ENCODE data around the gene ULK2.
"Not testable (repeated sequence)": the region's sequence is repeated elsewhere in the genome, so short reads cannot be mapped to it uniquely, and the experiment has no call there.

Gene ULK2

DNA sequence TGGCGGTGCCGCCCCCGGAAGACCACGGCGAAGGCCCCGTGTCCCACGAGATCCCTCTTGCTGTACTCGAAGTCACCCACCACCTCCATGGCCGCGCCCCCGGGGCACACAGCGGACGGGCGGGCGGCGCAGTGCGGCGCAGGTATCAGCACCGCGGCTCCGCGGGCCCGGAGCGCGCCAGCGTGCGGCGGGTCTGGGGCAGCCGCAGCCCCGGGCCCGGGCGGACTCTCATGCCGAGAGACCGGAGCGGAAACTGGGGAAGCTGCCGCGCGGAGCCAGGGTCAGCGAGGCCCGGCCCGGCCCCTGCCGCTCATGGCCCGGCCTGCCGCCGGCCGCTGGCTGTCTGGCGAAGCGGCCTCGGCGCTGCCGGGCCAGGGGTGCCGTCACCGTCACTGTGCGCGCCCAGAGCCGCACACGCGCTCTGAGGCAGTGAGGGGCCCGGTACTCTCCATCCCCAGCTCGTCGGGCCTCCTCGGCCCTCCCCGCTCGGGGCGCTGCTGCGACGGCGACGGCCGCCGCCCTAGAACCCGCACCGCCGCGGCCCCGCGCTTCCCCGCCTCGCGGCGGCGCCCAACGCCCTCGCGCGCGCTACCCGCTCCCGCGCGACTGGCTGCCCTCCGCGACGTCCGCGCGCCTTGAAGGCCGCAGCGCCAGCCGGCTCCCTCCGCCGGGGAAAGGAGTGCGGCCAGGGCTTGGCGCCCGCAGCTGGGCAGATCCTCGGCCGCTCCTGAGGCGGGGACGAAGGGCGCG is at the start of gene ULK2:
Gene ULK2, minus strand, starts transcription at position 608 of the 750 bp plus-strand sequence. Its CDS starts 519 bp downstream, at position 89.
- DNase-seq = peak; percentile 74

DNA sequence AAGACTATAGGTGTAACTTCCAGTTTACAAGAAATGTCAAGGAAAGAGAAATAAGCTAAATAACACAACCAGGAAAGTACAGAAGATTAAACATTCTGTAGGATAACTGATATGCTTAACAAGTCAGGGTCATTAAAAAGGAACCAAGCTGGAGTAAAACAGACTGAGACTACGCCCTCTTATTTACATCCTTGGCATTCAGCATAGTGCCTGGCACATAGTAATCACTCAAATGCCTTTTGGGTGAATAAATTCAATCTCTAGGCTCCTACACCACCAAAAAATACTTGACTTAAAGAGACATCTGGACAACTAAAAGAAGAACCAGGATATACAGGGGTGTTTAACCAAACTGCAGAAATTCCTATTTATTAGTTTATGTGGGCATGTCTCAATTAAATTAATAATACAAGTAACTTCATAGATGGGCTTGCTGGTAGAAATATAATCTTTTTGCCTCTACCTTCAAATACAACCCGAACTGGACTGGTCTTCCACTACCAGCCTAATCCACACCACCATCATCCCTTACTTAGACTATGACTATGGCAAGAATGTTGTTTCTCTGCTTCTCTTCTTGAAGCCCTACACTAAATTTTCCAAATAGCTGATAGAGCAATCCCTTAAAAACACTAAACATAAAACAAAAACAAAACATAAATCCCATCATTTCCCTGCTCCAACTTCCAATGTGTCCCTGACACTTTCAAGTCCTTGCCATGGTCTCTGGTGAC is 47.7 kb upstream of the ULK2 start:
- no peak for DNase-seq

DNA sequence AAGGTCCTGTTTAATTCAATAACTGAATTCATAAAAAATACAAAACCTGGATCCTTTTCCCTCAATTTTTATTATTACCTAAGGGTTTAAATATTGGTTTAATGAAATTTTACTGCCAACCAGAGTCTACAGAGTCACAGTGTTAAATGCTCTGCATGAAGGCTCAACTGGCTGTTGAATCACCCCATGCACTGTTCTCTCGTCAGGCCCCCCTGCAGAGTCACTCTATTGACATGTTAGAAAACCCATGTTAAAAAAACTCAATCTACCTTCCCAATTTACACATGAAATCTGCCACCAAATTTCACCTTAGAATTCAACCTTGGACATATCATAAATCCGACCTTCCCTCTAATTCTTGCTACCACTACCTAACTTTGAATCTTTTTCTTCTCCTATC is 43.3 kb upstream of the ULK2 start:
- DNase-seq = no peak

DNA sequence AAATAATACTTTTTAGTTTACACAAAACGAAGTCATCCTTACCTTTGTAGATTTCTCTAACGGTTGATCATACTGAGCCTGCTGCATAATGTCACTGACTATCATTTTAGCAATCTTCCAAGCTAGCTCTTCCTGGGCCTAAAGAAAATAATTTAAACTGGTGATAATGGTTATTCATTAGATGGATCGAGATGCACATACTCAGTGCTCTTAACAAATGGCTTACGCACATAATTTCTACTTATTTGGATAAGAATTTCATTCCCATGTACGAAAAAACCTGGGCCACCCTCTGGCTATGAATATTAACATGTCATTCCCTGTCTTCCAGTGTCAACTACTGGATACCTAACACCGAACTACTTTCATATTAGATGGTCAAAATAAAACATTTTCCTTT is 41.4 kb upstream of the ULK2 start:
- no peak for DNase-seq

DNA sequence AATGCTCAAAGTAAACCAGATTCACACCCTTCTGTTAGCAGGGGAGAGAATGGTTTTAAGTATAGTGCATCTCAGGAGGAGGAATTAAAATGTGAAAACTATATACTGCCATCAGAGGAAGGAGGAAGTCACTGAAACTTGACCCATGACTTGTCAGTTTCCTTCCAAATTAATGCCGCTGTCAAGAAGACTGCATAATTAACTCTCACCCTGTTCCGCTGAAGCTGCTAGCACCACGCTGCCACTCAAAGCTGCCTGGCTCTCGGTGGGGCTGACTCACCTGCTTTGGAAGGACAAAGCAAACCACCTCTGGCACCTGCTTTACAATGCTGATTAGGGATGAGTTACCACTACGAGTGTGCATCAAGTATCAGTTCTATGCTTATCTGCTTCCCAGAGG is 37.8 kb upstream of the ULK2 start:
- DNase-seq = no peak

DNA sequence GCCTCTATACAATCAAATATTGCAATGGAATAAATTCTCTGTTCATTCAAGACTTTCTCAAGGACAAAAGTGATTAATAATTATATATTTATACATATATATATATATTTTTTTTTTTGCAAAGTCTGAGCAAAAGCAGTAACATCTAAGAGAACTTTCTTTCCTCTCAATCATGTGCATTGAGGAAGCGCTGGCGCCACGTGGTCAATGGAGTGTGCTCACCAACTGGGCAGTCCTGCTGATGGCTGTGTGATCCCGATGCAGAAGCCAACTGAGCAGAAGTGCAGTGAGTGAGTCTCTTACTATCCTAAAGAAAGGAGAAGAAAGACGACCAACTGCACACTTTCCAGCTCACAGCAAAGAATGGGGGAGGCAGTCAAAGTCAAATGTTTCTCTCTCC is 37.2 kb upstream of the ULK2 start:
- no peak for DNase-seq

DNA sequence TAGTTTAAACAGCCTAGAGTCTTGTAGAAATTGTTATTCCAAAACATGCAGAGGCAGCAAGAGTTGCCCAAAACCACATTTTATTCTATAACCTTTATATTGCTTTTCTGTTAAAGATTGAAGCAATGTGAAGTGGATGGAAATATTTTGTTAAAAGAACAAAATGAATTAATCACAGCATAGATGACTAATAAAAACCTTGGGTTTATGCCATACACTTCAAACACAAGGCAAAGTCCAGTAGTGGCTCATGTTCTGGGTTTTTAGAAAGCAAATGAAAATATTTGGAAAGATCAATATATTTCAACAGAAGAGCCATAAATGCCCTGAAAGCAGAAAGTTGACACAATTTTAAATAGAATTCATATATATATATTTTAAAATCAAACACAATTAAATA is 36.7 kb upstream of the ULK2 start:
- DNase-seq = no peak

DNA sequence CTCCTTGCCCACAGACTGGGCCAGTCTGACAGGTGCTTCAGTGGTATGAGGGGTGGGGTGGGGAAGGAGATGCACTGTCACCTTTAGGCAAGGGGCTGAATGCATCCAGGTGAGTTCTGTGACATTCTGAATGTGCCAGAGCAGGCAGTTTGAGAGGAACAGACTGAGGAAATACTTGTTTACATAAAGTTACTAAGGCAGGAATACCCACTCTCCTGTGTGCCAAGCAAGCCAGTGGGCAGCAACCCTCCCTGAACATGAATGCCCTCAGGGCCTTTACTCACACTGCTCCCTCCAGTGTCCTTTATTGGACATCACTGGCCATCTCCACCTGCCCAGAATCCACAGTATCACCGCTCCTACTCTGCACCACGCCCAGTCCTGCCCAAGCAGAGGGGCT is 33.1 kb upstream of the ULK2 start:
- no peak for DNase-seq

DNA sequence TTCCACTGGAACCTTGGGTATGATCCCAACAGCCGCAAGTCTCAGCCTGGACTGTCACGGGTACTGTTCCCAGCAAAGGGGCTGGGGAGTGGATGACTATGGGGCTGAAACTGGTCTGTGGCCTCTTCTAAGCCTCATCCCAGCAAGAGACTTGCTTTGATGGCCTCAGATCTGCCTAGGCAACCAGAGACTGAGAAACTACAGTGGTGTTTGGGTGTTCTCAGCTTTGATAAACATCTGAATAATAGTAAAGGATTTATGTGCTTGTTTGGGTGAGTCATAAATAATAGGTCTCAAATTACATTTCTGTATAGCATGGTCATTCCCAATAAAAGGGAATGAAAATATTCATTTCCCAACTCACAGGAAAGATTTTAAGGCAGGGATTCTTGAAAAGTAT is 30.2 kb upstream of the ULK2 start:
- DNase-seq = no peak

DNA sequence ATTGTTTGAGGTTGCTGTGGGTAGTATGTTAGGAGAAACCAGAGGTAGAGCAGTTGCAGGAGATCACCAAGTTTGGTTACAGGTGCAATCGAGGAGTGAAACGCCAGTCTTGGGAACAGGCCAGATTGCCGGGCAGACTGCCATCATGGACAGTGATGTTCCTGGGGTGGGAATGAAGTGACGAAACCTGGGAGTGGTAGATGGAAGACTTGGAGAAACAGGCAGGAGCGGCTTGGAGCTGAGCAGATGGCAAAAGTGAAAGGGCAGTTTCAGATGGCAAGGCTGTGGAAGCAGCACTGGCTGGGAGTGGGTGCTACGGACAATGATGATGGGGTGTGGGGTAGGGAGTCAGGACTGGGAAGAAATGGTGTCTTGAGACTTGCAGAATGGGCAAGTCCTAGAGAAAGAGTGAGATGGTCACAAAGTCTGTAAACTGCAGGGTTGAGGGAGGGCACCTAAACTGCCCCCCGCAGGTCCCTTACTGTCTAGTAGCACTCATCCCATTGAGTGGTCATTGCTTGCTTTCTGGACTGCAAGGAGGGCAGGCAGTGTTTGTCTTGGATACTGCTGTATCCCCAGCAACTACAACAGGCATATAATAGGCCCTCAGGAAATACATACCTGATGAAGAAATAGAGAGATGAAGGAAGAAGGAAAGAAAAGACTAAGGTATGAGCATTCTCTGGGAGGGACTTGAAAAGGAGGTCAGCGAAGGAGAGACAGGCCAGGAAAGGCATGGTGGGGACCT is 29.5 kb upstream of the ULK2 start:
- DNase-seq = peak; percentile 33

DNA sequence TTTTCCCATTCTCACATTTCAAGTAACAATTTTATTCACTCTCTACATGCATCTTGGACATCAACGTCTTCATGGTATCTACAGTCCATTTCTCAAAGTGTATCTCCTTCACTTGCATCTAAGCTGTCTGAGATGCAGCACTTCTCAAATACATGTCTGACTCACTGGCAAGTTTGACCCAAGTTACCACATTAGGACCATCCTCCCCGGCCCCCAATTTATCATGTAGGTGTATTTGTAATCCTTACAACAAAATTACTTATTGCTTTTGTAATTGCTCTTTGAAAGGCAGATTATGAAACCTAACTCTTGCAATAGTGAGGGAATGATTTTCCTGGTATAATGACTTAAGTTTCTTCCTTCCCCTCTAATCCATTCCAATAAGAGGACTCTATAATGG is 28.9 kb upstream of the ULK2 start:
- DNase-seq = no peak

DNA sequence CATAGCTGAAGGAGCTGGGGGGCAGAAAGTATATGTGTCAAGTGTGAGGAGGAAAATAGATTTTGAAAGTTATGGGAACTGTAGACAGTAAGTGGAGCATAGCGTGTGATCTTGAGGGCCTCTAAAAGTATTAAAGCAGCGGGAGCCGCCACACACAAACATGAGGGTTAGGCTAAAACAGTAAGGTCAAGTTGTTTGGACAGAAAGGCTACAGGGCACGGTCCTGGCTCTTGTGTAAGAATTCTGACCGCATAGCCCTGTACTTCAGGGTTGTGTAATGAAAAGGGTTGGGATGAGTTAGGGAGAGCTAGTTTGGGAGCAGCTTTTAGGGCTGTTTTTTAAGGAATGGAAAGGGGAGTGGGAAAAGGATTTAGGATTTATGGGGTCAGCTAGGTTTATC is 22.8 kb upstream of the ULK2 start:
- DNase-seq = not testable (repeated sequence)

DNA sequence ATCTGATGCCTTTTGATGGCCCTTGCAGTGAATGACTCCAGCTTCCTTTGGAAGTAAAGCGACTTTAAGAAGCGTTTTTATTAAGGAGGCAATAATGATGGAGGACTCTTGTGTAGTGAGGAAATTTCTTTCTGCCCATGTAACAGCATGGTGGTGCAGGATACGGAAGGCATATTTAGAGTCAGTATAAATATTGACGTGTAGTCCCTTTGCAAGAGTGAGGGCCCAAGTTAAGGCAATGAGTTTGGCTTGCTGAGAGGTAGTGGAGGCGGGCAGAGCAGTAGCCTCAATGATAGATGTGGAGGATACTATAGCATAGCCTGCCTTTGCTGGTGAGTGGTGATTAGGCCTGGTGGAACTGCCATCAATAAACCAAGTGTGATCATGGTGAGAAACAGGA is 22.3 kb upstream of the ULK2 start:
- DNase-seq = not testable (repeated sequence)

DNA sequence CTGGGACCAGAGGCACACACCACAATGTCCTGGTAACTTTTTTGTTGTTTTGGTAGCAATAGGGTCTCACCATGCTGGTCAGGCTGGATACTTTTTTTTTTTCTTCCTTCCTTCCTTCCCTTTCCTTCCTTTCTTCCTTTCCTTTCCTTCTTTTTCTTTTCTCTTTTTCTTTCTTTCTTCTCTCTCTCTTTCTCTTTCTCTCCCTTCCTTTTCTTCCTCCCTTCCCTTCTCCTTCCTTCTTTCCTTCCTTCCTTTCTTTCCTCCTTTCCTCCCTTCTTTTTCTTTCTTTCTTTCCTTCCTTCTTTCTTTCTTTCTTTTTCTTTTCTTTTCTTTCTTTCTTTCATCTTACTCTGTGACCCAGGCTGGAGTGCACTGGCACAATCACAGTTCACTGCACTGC is 18.4 kb upstream of the ULK2 start:
- no peak for DNase-seq

DNA sequence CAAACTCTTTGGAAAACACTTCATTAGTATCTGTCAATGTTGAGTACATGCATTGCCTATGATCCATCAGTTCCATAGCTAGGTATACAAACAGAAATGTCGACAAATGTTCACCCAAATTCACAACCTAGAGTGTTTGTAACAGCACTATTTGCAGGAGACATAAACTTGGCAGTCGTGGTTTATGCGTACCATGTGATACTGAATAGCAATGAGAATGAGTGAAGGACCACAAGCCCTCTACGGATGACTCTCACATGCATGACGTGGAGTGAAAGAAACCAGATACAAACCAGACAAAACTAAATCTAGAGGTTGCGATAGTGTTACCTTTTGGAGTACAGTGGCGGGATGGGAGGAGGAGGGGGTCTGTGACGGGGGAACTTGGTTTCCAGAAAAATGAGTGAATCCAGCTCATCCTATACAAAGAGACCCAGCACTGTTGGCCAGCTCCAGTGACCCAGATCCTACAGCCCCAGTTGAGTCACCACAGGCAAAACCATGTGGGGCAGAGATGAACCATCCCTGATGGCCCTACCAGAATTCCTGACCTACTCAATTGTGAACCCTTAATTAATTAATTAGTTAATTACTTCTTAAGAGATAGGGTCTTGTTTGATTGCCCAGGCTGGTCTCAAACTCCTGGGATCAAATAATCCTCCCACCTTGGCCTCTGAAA is 15.9 kb upstream of the ULK2 start:
- no peak for DNase-seq

DNA sequence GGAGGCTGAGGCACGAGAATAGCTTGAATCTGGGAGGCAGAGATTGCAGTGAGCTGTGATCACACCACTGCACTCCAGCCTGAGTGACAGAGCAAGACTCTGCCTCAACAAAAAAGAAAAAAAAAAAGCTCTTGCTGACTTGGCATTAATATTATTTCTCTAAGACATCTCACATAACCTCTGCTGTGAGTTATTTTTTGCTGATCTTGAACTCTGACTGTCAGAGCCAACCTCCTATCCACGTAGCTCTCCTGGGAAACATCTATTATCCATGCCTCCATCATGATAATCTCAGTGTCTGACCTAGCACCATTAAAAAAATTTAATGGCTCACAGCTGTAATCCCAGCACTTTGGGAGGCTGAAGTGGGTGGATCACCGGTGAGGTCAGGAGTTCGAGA is 12.7 kb upstream of the ULK2 start:
- DNase-seq = no peak

DNA sequence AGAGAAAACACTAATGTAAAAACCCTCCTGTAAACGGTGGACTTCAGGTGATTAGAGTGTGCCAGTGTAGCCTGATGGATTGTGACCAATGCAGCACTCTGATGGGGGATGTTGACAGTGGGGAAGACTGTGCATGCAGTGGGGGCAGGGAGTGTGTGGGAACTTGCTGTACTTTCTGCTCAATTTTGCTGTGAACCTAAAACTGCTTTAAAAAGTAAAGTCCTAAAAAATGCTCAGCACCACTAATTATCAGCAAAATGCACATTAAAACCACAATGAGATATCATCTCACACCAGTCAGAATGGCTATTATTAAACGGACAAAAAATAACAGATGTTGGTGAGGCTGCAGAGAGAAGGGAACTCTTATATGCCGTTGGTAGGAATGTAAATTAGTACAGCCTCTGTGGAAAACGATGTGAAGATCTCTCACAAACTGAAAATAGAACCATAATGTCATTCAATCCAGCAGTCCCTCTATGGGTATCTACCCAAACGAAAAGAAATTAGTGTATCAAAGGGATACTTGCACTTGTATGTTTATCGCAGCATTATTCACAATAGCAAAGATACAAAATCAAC is 9.7 kb upstream of the ULK2 start:
- DNase-seq = no peak

DNA sequence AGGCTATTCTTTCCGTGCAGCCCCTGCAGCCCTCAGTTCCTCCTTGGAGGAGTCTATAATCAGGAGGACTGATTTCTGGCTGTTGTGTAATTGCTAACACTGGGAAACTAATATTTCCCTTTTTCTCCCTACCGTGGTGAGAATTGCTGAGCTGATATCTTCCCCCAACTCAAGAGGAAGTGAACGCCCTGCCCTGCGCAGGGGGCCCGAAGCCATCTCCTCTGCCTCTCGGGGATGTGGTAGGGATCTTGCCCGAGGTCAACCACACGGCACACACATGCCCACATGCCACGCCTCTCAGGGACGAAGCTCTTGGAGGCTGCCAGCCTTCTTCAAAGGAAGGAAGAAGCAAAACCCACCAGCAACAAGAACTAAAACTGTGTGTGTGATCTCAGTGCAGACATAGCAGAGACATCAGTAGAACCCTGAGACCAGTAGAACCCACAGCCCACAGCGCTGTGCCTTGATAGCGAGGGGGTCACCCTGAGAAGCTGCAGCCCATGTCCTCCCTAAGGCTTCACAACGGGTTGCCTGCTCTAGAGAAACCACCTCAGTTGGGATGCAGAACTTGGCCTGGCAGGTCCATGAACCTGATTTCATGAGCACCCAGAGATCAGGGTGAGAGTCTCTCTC is 8.9 kb upstream of the ULK2 start:
- no peak for DNase-seq

DNA sequence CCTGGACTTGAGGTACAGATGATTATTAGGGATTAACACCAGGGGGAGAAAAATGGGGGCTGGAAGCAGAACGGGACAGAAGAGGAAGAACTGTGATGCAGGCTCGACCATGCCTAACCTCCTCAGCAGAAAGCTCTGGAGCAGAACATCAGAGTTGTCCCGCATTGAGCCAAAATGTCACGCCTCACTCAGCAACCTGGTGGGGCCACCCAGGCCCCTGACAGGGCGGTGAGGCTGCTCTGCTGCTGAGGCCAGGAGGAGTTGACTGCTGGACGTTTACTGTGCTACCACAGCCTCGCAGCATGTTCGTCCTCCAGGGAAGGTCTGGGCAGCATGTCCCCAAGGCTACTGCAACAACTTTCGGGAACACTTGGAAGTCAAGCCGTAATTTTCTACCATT is 6.5 kb upstream of the ULK2 start:
- DNase-seq = no peak

DNA sequence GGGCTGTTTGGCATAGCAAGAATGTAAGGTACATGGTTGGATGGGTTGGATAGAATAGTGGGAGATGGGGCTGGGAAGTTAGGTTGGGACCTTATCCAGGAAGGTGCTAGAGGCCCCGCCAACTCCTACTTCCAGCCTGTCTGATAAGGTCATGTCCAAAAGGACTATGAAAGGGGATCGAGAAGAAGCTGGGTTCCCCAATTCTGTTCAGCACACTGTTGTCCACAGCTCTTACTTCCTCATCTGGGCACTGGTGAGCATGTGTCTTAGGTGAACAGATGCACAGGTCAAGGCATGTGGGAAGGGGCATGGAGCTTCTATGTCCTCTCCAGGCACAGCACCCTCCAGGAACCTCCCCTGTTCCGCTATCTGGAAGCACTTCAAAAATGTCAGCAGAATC is 5.6 kb upstream of the ULK2 start:
- no peak for DNase-seq

DNA sequence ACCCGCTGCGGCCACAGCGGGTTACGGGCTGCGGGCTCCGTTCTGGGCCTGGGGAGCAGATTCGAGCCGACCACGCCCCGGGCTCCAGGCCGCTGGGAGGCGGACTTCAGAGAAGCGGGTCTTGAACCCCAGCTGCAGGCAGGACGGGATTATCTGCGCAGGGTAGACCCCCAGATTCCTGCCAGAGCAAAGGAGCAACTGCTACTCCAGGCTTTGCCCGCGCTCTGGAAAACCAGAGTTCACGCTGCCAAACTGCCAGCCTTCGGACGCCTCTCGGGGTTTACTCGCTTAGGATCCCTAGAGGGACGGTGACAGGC is 301 bp upstream of the ULK2 start:
- DNase-seq = no peak

DNA sequence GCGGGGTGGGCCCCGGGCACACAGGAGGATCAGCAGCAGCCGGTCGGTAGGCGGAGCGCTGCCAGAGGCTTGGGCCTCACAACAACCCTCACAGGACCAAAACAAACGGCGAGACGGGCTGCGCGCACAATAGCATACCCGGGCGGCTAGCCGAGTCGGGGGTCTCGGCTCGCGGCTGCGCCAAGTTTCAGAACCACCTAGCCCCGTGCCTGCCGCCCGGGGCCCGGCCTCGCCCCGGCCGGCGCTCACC is 732 bp downstream of the ULK2 start:
- DNase-seq = peak; percentile 74

DNA sequence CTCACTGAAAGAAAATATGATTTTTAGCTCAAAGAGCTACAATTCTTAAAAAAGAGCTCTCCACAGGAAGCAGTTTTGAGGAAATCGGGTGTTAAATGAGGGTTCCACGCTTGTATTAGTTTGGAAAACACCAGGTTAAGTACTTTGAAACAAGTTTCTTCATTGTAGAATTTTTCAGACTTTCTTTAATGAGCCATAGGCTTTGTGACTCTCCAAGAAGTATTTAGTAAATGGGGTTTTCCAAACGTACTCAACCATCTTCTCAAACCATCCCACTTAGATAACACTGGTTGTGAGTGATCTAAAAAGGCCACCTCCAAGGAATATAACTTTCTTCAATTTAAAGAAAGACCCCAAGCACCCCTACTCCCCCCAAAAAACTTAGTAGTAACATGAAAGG is 2.7 kb downstream of the ULK2 start:
- DNase-seq = no peak
